ENCODE measurements around the gene CHAF1B. TPM values are rescaled to one million over a fixed set of nuclear protein-coding genes. Genes with fewer than 3 reads are reported as not detected.
A peak's percentile ranks its signal among the peaks of the same experiment; 100 is the strongest.

The CHAF1B gene
- total RNA-seq, 1 donor from 2014 or later, result 1.1 TPM

GRCh38 chr21:36437745-36438128 lies 52.5 kb downstream of the CHAF1B start:
- no peak for TF ChIP-seq CTCF (IDR thresholded peaks at IDR 0.05; ENCODE audit: insufficient read depth, low read length, severe bottlenecking)
- no peak overlapping the region for H3K4me3 ChIP-seq (ENCODE audit: low read depth, low read length)
- DNase-seq (ENCODE audit: low read depth) (peak; percentile 79), FAIRE-seq (no peak)
- no peaks in the 10 kb centered on the region for H3K36me3 ChIP-seq (ENCODE audit: control insufficient read depth, insufficient read depth, low read length)
- H3K27me3 ChIP-seq (ENCODE audit: control insufficient read depth, insufficient read depth, low read length), result no peaks in the 10 kb centered on the region

GRCh38 chr21:36441715-36442114 lies 56.5 kb downstream of the CHAF1B start:
- no peak for DNase-seq (ENCODE audit: low read depth)
- Histone ChIP-seq H3K4me3 (ENCODE audit: low read depth, low read length) (no peak overlapping the region), H3K36me3 (ENCODE audit: control insufficient read depth, insufficient read depth, low read length) (no peaks in the 10 kb centered on the region), H3K27me3 (ENCODE audit: control insufficient read depth, insufficient read depth, low read length) (no peaks in the 10 kb centered on the region)
- FAIRE-seq, result no peak
- no peak for TF ChIP-seq CTCF (IDR thresholded peaks at IDR 0.05; ENCODE audit: insufficient read depth, low read length, severe bottlenecking)

- H3K27me3 ChIP-seq (ENCODE audit: control insufficient read depth, insufficient read depth, low read length), result no peaks in the 10 kb centered on the region
- DNase-seq (ENCODE audit: low read depth) (no peak), FAIRE-seq (no peak)
- no peaks in the 10 kb centered on the region for H3K36me3 ChIP-seq (ENCODE audit: control insufficient read depth, insufficient read depth, low read length)
- H3K4me3 ChIP-seq (ENCODE audit: low read depth, low read length), result no peak overlapping the region
- TF ChIP-seq CTCF (IDR thresholded peaks at IDR 0.05; ENCODE audit: insufficient read depth, low read length, severe bottlenecking), result no peak
Measured at GRCh38 chr21:36446301-36446700, 61.1 kb downstream of the CHAF1B start.

- DNase-seq (ENCODE audit: low read depth) (peak; percentile 44), FAIRE-seq (no peak)
- Histone ChIP-seq H3K36me3 (ENCODE audit: control insufficient read depth, insufficient read depth, low read length) (no peaks in the 10 kb centered on the region), H3K4me3 (ENCODE audit: low read depth, low read length) (no peak overlapping the region), H3K27me3 (ENCODE audit: control insufficient read depth, insufficient read depth, low read length) (no peaks in the 10 kb centered on the region)
- TF ChIP-seq CTCF (IDR thresholded peaks at IDR 0.05; ENCODE audit: insufficient read depth, low read length, severe bottlenecking), result no peak
Measured at GRCh38 chr21:36450511-36450910, 65.3 kb downstream of the CHAF1B start.

- TF ChIP-seq CTCF (IDR thresholded peaks at IDR 0.05; ENCODE audit: insufficient read depth, low read length, severe bottlenecking), result no peak
- no peak for DNase-seq (ENCODE audit: low read depth)
- Histone ChIP-seq H3K4me3 (ENCODE audit: low read depth, low read length) (no peak overlapping the region), H3K27me3 (ENCODE audit: control insufficient read depth, insufficient read depth, low read length) (no peaks in the 10 kb centered on the region), H3K36me3 (ENCODE audit: control insufficient read depth, insufficient read depth, low read length) (no peaks in the 10 kb centered on the region)
- FAIRE-seq, result no peak
Measured at GRCh38 chr21:36451506-36451905, 66.3 kb downstream of the CHAF1B start.

GRCh38 chr21:36452281-36452825 lies 67.2 kb downstream of the CHAF1B start:
- H3K27me3 ChIP-seq (ENCODE audit: control insufficient read depth, insufficient read depth, low read length), result no peaks in the 10 kb centered on the region

More at GRCh38 chr21:36452281-36452825, 67.2 kb downstream of the CHAF1B start:
- FAIRE-seq (peak; percentile 84), DNase-seq (ENCODE audit: low read depth) (peak; percentile 69)
- Histone ChIP-seq H3K36me3 (ENCODE audit: control insufficient read depth, insufficient read depth, low read length) (no peaks in the 10 kb centered on the region), H3K4me3 (ENCODE audit: low read depth, low read length) (no peak overlapping the region)
- no peak for TF ChIP-seq CTCF (IDR thresholded peaks at IDR 0.05; ENCODE audit: insufficient read depth, low read length, severe bottlenecking)
